DMS53 treated with DMSO at 0.1 percent for 48 hours (cell line): Measurements from ENCODE around the gene MINK1.
"Not testable (repeated sequence)": the region's sequence is repeated elsewhere in the genome, so short reads cannot be mapped to it uniquely, and the experiment has no call there.

Experiments used
- DNase-seq: peaks from one replicate; lab custom pipeline; 2025; ENCODE audit not compliant: unreplicated experiment; lab: John Stamatoyannopoulos, UW

MINK1 gene

GRCh38 chr17:4869058-4869998 is 36.2 kb downstream of the MINK1 start:
- DNase-seq, result not testable (repeated sequence)

DNA sequence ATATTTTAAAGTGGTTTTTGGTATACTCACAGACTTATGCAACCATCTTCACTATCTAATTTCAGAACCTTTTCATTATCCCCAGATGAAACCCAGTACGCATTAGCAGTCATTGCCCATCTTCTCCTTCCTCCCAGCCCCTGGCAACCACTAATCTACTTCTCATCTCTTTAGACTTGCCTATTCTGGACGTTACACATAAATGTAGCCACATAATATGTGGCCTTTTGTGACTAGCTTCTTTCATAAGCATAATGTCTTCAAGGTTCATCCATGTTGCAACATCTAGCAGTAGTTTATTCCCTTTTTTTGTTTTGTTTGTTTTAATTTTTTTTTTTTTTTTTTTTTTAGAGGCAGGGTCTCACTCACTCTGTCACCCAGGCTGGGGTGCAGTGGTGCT is 37.7 kb downstream of the MINK1 start:
- no peak for DNase-seq

DNA sequence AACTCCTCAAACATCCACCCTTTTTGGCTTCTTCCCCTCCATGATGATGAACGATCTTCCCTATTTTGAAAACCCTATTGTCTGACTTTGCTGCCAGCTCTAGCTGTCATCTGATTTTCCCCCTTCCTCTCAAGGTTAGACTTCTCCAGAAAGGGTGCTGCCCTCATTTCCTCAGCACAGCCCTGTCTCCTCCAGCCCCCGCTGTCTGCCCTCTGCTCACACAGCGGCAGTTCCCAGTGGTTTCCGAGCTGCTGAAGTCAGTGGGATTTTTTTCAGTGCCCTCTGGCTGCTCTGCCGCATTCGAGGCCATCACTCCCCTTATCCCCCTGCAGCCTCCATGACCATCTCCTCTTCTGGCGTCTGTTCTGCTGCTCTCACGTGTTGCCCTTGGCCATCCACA is 39.6 kb downstream of the MINK1 start:
- DNase-seq, result no peak

DNA sequence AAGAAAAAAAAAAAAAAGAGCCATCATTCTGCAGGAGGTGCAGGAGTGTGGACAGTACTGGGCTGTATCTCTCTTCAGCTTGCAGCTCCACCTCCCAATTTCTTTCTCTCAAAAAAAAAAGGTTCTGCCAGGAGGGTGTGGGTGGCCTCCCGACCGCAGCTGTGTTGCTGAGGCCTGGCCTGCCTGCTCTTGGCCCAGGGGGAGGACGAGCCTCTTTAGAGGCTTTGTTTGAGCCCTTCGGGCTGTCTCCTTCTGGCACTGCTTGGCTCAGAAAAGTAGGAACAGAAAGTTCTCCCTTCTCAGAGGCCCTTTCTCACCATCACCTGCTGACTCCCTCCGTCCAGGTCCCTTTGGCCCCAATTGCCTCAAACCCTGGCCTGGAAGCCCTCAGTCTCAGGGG is 43.9 kb downstream of the MINK1 start:
- DNase-seq, result no peak

DNA sequence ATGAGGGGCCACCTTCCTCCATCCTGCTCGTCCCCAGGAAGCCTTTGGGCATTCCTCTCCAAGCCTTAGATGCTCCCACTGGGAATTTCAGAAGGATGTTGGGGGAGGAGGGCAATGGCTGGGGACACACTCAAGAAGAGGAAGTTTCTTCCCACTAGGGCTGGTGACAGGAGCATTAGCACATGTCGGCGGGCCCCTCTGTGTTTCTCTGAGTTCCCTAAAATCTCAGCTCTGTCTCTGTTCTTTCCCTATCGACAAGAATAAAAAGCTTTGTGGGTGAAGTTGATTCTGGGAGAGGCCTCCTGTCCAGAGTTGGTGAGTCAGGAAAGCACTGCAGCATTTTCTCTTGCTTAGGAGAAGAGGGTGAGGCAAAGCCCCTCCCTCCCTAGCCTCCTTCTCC is 46.5 kb downstream of the MINK1 start:
- no peak for DNase-seq

DNA sequence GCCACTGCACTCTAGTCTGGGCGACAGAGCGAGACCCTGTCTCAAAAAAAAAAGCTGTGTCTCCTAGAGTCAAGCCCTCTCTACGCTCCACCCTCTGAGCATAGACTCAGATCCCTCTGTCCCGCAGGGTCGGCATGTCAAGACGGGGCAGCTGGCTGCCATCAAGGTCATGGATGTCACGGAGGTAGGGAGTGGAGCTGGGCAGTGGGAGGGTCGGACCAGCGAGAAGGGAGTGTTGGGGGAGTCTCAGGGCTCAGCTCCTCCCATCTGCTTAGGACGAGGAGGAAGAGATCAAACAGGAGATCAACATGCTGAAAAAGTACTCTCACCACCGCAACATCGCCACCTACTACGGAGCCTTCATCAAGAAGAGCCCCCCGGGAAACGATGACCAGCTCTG is 47.7 kb downstream of the MINK1 start:
- no peak for DNase-seq

DNA sequence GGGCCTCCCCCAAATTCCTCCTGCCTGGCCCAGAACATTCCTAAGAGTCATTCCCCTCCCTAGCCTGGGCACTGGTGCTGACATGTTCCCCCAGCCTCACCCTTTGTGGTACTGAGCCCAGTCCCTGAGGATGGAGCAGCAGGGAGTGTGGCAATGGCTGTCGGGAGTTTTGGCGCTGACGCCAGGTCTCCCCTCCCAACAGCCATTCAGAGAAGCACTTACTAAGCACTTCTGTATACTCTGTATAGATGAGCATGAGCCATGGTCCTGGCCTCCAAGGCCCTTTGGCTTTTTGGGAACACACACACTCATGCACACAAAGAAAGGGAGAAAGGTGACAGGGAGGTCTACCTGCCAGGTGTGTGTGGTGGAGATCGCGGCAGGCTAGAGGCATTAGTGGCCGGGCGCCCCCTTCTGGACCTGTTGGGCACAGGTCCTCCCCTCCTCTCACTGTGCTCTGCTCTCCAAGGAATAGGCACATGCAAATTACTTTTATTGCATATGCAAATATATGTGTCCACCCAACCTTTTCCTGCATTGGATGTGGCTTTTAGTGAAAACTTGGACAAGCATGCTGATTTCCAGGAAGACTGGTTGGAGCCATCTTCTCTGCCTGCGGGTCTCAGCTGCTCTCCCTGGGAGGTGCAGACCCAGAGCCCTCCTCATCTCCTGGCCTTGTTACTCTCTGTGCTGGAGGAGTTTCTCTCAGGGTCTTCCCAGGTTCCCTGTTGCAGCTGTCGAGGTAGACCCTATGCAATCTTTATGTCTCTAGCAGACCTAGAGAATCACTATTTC is 48.8 kb downstream of the MINK1 start:
- peak; percentile 38 for DNase-seq

DNA sequence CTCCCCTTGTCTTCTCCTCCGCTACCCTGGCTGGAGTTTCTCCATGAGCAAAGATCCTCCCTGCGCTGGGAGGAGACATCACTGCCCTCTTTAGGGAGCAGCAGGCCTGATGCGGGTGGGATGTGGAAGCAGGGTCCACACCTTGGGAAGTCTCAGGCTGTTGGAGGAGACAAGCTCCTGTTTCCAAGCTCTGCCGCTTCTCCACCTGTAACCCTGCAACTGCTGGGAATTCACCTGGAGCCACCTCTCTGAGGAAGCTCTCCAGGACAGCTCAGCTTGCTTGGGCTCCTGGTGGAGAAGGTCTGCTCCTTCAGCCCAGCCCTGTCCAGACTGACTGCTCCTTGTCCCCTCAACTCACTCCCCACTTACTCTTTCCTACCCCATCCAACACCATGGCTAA is 51.3 kb downstream of the MINK1 start:
- no peak for DNase-seq

DNA sequence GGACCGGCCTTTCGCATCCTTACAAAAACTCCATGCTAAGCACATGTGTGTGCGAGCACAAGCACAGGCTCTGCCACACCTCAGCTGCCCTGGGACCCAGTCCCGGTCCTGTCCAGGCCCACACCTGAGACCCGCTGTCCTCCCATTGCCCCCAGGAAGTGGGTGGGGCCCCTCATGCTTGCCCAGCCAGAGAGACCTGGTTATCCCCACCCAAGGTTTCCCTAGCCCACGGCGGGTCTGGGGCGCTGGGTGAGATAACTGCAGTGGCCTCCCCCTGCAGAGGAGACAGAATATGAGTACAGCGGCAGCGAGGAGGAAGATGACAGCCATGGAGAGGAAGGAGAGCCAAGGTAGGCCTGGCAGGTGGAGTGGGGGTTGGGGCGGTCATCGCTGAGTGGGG is 53.7 kb downstream of the MINK1 start:
- DNase-seq, result no peak

DNA sequence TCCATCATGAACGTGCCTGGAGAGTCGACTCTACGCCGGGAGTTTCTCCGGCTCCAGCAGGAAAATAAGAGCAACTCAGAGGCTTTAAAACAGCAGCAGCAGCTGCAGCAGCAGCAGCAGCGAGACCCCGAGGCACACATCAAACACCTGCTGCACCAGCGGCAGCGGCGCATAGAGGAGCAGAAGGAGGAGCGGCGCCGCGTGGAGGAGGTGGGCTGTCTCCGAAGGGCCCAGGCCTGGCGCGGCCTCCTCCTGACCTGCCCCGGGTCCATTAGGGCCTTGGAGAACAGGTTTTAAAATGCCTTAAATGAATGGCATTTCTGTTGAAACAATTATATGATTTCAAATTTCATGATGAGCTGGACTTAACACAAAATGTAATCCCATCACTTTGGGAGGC is 54.4 kb downstream of the MINK1 start:
- no peak for DNase-seq

DNA sequence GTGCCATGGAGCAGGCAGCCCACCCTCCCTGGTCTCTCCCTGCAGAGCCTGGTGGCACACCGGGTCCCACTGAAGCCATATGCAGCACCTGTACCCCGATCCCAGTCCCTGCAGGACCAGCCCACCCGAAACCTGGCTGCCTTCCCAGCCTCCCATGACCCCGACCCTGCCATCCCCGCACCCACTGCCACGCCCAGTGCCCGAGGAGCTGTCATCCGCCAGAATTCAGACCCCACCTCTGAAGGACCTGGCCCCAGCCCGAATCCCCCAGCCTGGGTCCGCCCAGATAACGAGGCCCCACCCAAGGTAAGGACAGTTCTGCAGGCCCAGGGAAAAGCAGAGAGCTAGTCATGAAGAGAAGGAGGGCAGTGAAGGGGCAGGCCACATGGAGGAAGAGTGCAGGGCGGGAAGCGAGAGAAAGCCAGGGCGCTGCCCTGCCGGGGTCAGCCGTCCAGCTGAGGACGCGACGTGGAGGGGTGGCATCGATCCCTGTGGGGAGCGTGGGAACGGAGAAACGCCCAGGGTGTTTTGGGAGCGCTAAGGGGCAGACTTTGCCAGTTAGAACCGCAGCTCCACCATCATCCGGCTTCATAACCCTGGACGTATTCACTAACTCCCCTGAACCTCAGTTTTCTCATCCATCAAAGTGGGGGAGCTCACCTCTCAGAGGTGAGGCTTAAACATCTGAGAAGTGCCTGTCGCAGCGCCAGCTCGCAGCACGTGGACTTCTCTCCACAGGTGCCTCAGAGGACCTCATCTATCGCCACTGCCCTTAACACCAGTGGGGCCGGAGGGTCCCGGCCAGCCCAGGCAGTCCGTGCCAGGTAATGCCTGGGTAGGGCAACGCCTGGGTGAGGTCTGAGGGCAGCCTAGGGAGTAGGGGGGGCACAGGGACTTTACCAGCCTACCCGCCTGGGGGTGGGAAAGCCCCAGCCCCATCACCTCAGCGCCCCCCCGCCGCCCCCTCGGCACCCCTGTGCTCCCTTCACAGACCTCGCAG is 58.6 kb downstream of the MINK1 start:
- no peak for DNase-seq

DNA sequence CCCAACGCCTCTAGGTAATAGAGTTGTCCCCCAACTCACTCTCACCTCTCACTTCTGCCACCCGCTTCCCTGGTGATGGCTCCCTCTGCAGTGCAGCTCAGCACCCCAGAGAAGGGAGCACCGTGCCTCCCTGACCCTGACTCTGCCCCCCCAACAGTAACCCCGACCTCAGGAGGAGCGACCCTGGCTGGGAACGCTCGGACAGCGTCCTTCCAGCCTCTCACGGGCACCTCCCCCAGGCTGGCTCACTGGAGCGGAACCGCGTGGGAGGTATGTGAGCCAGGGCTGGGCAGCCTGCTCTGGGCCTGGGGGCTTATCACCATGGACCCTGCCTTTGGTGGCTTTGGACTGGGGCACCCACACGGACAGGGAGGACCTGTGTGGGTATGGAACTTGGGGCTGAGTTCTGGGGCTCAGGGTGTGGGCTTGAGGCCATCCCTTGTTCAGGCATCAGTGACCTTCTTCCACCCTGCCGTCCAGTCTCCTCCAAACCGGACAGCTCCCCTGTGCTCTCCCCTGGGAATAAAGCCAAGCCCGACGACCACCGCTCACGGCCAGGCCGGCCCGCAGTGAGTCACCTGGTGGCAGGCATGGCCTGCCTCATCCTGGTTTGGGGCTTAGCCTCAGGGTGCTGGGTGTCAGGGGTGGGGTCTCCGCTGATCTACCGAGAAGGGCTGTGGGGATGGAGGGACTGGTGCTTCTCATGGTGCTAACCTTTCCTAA is 59.5 kb downstream of the MINK1 start:
- no peak for DNase-seq

DNA sequence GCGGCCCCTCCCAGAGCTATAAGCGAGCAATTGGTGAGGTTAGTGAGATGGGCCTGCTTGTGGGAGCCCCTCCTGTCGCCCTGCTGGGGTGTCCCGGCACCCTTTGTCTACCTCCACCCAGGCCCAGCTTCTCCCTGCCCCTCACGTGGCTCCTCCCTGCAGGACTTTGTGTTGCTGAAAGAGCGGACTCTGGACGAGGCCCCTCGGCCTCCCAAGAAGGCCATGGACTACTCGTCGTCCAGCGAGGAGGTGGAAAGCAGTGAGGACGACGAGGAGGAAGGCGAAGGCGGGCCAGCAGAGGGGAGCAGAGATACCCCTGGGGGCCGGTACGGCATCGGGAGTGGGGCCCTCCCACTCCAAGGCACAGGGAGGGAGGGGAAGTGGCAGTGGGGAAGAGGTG is 60.1 kb downstream of the MINK1 start:
- no peak for DNase-seq

DNA sequence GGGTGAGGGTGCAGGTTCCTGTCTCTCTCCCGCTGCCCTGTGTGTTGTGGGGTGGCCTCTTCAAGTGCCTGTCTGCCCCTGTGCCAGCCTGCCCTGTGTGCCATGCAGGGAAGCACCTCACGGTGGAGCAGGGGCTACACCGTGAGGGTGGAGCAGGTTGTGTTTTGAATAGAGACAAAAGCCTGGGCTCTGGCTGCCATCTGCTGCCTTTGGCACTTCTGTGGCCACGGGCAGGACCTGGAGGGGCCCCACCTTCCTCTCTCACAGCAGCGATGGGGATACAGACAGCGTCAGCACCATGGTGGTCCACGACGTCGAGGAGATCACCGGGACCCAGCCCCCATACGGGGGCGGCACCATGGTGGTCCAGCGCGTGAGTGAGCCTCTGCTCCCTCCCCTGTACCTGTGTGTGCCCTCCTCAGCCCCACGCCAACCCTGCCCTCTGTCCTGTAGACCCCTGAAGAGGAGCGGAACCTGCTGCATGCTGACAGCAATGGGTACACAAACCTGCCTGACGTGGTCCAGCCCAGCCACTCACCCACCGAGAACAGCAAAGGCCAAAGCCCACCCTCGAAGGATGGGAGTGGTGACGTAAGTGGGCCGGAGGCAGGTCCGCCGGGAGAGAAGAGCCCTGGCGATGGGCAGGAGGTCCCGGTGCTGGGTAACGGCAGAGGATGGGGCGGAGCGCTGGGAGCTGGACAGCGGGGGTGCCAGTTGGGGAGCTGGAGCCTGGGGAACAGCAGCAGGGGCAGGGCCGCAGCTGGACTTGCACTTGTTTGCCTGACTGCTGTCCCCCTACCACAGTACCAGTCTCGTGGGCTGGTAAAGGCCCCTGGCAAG is 60.8 kb downstream of the MINK1 start:
- no peak for DNase-seq

DNA sequence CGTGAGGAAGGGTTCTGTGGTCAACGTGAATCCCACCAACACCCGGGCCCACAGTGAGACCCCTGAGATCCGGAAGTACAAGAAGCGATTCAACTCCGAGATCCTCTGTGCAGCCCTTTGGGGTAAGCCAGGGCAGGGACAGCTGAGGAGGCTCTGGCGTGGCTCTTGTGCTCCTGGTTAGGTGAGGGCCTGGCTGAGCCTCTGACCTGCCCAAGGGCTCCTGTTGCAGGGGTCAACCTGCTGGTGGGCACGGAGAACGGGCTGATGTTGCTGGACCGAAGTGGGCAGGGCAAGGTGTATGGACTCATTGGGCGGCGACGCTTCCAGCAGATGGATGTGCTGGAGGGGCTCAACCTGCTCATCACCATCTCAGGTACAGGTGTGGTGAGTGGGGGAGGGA is 62.0 kb downstream of the MINK1 start:
- DNase-seq, result no peak

GRCh38 chr17:4895657-4896331 is 62.7 kb downstream of the MINK1 start:
- no peak for DNase-seq

DNA sequence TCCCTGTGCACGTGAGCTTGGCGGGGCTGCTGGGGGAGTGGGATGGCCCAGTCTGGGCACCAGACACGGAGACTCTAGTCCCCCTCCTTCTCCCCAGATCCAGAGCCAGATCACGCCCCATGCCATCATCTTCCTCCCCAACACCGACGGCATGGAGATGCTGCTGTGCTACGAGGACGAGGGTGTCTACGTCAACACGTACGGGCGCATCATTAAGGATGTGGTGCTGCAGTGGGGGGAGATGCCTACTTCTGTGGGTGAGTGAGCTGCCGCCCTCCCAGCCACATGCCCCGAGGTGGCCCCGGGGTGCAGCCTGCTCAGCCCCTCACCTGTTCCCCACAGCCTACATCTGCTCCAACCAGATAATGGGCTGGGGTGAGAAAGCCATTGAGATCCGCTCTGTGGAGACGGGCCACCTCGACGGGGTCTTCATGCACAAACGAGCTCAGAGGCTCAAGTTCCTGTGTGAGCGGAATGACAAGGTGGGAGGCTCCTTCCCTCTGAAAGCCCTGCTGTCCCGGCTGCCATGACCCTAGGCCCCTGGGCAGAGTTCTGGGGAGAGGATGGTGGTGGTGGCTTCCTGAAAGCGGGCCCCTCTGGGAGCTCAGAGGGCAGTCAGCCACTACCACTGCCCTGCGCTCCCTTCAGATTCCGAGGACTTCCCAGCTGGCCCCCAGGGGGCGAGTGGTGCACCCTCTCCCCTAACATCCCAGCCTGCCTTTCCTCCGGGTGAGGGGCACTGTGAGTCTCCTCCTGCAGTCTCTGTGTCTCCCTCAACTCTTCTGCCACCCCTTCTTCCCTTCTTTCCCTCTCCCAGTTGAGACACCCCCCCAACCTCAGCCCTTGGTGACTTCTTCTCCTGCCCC is 63.4 kb downstream of the MINK1 start:
- no peak for DNase-seq

GRCh38 chr17:4897198-4897687 is 64.1 kb downstream of the MINK1 start:
- no peak for DNase-seq
